HepG2 (cell line): Measurements from ENCODE around the gene WDR54. TPM values are rescaled to one million over a fixed set of nuclear protein-coding genes. Genes with fewer than 3 reads are reported as not detected.

Experiments used
- ATAC-seq: fragments of 200-7000 bp; cut with Tn5 transposase; 3 replicates; pipeline ENCODE4 v1.9.1; 2020; ENCODE audit warnings: mild to moderate bottlenecking, moderate library complexity
- BruUV-seq: library from RNA; stranded (reverse); fragments of 400-500 nt; replicated peaks from 2 replicates; lab custom pipeline; 2021; lab: Mats Ljungman, UMichigan
- CTCF ChIA-PET: fragments of 300-600 bp; formaldehyde crosslinking; extraction: SDS; loops from one replicate; lab custom pipeline; 2021; ENCODE audit warnings: low total read pairs, inconsistent platforms, low intra/inter-chr PET ratio; lab: Yijun Ruan, JAX
- POLR2A ChIA-PET: fragments of 350-600 bp; sonication (Branson Sonifier 250); formaldehyde crosslinking; loops from one replicate; lab custom pipeline; 2020; ENCODE audit warnings: antibody characterized with exemption, inconsistent platforms; lab: Yijun Ruan, JAX
- DNase-seq: peaks from one replicate; pipeline ENCODE4 v3.0.0-alpha.2; 2015; ENCODE audit warnings: low spot score
- FAIRE-seq: peaks from 3 replicates; lab custom pipeline; 2011; peaks lifted over from hg19 to GRCh38; lab: Jason Lieb, UNC
- H2AFZ ChIP-seq: one replicate; pipeline ENCODE4 v1.6.1; 2011; ENCODE audit warnings: low read length, inconsistent platforms
- H3K27ac ChIP-seq: fragments of 300-600 bp; 3 replicates; pipeline ENCODE4 v1.8.0; 2011; ENCODE audit warnings: mixed run types, mild to moderate bottlenecking, mixed read lengths, low read length, inconsistent platforms; ENCODE audit not compliant: insufficient read depth; ENCODE audit errors: extremely low read length
- H3K27me3 ChIP-seq, 2 experiments: fragments of 200-600 bp in 1 of 2; 2 replicates in 1 of 2; 3 replicates in 1 of 2; pipeline versions ENCODE4 v1.6.0 to v1.8.0; 2011; ENCODE audit warnings: low read length in 2 of 2, mild to moderate bottlenecking in 2 of 2, moderate library complexity in 2 of 2, inconsistent platforms in 1 of 2; ENCODE audit not compliant: insufficient read depth in 2 of 2, control insufficient read depth in 1 of 2
- H3K36me3 ChIP-seq, 2 experiments: fragments of 200-600 bp in 1 of 2; replicated peaks in 1 of 2; 2 replicates in 1 of 2; 3 replicates in 1 of 2; pipeline versions ENCODE4 v1.5.1 to v1.8.0; 2011; ENCODE audit warnings: low read length in 2 of 2, inconsistent platforms in 1 of 2; ENCODE audit not compliant: insufficient read depth in 2 of 2, control insufficient read depth in 1 of 2
- H3K4me1 ChIP-seq: 2 replicates; pipeline ENCODE4 v1.5.1; 2012; ENCODE audit warnings: low read length, inconsistent platforms; ENCODE audit not compliant: insufficient read depth
- H3K4me2 ChIP-seq: 2 replicates; pipeline ENCODE4 v1.6.0; 2011; ENCODE audit warnings: low read depth, low read length, inconsistent platforms
- H3K4me3 ChIP-seq, 3 experiments: fragments of 200-600 bp in 1 of 3; sonication (generic), shearing (Covaris generic) in 1 of 3; replicated peaks in 1 of 3; 2 replicates each; pipeline ENCODE4 v1.5.1; 2011 to 2016; ENCODE audit warnings: low read length in 3 of 3, inconsistent platforms in 2 of 3, low read depth in 2 of 3, mild to moderate bottlenecking in 2 of 3, control low read depth in 1 of 3, mixed read lengths in 1 of 3; ENCODE audit not compliant: insufficient read depth in 1 of 3
- H3K79me2 ChIP-seq: one replicate; pipeline ENCODE4 v1.6.1; 2011; ENCODE audit warnings: low read length, inconsistent platforms; ENCODE audit not compliant: insufficient read depth
- H3K9ac ChIP-seq: 2 replicates; pipeline ENCODE4 v1.6.0; 2011; ENCODE audit warnings: mild to moderate bottlenecking, low read depth, low read length, inconsistent platforms; ENCODE audit not compliant: insufficient read depth
- H3K9me3 ChIP-seq: 2 replicates; pipeline ENCODE4 v1.5.1; 2012; ENCODE audit warnings: mild to moderate bottlenecking, low read length
- H4K20me1 ChIP-seq: 2 replicates; pipeline ENCODE4 v1.6.0; 2011; ENCODE audit warnings: inconsistent platforms, mild to moderate bottlenecking, low read length, moderate library complexity; ENCODE audit not compliant: insufficient read depth
- AGO1 ChIP-seq: fragments of 200-400 bp; formaldehyde crosslinking; IDR thresholded peaks from 2 replicates; pipeline ENCODE4 v1.6.1; 2017; ENCODE audit warnings: mild to moderate bottlenecking, low read depth, low read length, moderate library complexity; ENCODE audit not compliant: poor library complexity, severe bottlenecking
- AGO2 ChIP-seq: fragments of 200-400 bp; formaldehyde crosslinking; optimal IDR thresholded peaks from 2 replicates; pipeline ENCODE3; 2017; ENCODE audit warnings: mild to moderate bottlenecking, low read depth, low read length, moderate library complexity
- ARID2 ChIP-seq: sonication (generic); formaldehyde crosslinking; IDR thresholded peaks from 2 replicates; pipeline ENCODE4 v1.8.1; 2022; ENCODE audit warnings: mild to moderate bottlenecking, missing genetic modification reagents, borderline replicate concordance
- CCAR2 ChIP-seq: fragments of 200-400 bp; formaldehyde crosslinking; optimal IDR thresholded peaks from 2 replicates; pipeline ENCODE3; 2018; ENCODE audit warnings: low read depth, mild to moderate bottlenecking, low read length, moderate library complexity
- CENPT ChIP-seq: sonication (generic); formaldehyde crosslinking; IDR thresholded peaks from 2 replicates; pipeline ENCODE4 v1.8.0; 2022; ENCODE audit warnings: low read depth, mild to moderate bottlenecking, moderate library complexity, missing genetic modification reagents
- ETV5 ChIP-seq: IDR thresholded peaks from 2 replicates; pipeline ENCODE4 v1.6.1; 2018; ENCODE audit warnings: missing biosample characterization, missing genetic modification reagents, inconsistent platforms, borderline replicate concordance
- MBD4 ChIP-seq: IDR thresholded peaks from 2 replicates; pipeline ENCODE4 v1.6.1; 2012; ENCODE audit warnings: low read length, inconsistent platforms, borderline replicate concordance
- NFYC ChIP-seq: IDR thresholded peaks from 2 replicates; pipeline ENCODE4 v1.6.1; 2016; ENCODE audit warnings: missing genetic modification reagents, missing compliant biosample characterization
- POLR2A ChIP-seq, 2 experiments: IDR thresholded peaks; 2 replicates each; pipeline ENCODE4 v1.6.1; 2011; ENCODE audit warnings: low read depth in 2 of 2, low read length in 2 of 2, mild to moderate bottlenecking in 1 of 2, moderate library complexity in 1 of 2; ENCODE audit not compliant: insufficient read depth in 1 of 2
- REPIN1 ChIP-seq: sonication (generic); formaldehyde crosslinking; IDR thresholded peaks from 2 replicates; pipeline ENCODE4 v1.8.0; 2022; ENCODE audit warnings: missing genetic modification reagents, low read depth, mild to moderate bottlenecking, borderline replicate concordance
- SCMH1 ChIP-seq: sonication (generic); formaldehyde crosslinking; IDR thresholded peaks from 2 replicates; pipeline ENCODE4 v1.9.0; 2021; ENCODE audit warnings: missing genetic modification reagents, mild to moderate bottlenecking, borderline replicate concordance
- TMF1 ChIP-seq: sonication (generic); formaldehyde crosslinking; IDR thresholded peaks from 2 replicates; pipeline ENCODE4 v1.8.1; 2022; ENCODE audit warnings: low read depth, missing genetic modification reagents
- TOPORS ChIP-seq: sonication (generic); formaldehyde crosslinking; IDR thresholded peaks from 2 replicates; pipeline ENCODE4 v1.8.0; 2023; ENCODE audit warnings: mild to moderate bottlenecking, missing genetic modification reagents
- ZBTB4 ChIP-seq: sonication (generic); formaldehyde crosslinking; IDR thresholded peaks from 2 replicates; pipeline ENCODE4 v1.4.0; 2020; ENCODE audit warnings: missing genetic modification reagents, mild to moderate bottlenecking, borderline replicate concordance
- ZNF563 ChIP-seq: sonication (generic); formaldehyde crosslinking; IDR thresholded peaks from 2 replicates; pipeline ENCODE4 v1.8.0; 2022; ENCODE audit warnings: mild to moderate bottlenecking, moderate library complexity, missing genetic modification reagents
- ZNF605 ChIP-seq: sonication (generic); formaldehyde crosslinking; IDR thresholded peaks from 2 replicates; pipeline ENCODE4 v1.8.0; 2022; ENCODE audit warnings: mild to moderate bottlenecking, missing genetic modification reagents
- ZNF629 ChIP-seq: sonication (generic); formaldehyde crosslinking; conservative IDR thresholded peaks from 2 replicates; pipeline ENCODE4 v1.5.0; 2020; ENCODE audit warnings: missing genetic modification reagents
- ZNF724P ChIP-seq: sonication (generic); formaldehyde crosslinking; IDR thresholded peaks from 2 replicates; pipeline ENCODE4 v1.8.0; 2022; ENCODE audit warnings: missing genetic modification reagents, borderline replicate concordance
- ZNF816 ChIP-seq: sonication (generic); formaldehyde crosslinking; IDR thresholded peaks from 2 replicates; pipeline ENCODE4 v1.8.0; 2022; ENCODE audit warnings: missing genetic modification reagents, mild to moderate bottlenecking, borderline replicate concordance
- WGBS: methylation state at CpG from one replicate; pipeline ENCODE4 v1.1.6; 2017; ENCODE audit warnings: low lambda C conversion rate; 5-methylcytosine and 5-hydroxymethylcytosine counted together
- in situ Hi-C: cut with HindIII; loops from 2 replicates; pipeline ENCODE4 v1.10.0; 2017; ENCODE audit warnings: low pct_unique_long_range_greater_than_20kb; ENCODE audit not compliant: extremely low pct_ligation_motif_present
- intact Hi-C: fragments of 100-400 bp; cut with micrococcal nuclease; formaldehyde crosslinking; loops from one replicate; pipeline ENCODE4 v1.10.0; 2022; ENCODE audit not compliant: unreplicated experiment
- polyA plus RNA-seq, 8 experiments: library from polyadenylated mRNA; depleted of rRNA in 3 of 8; stranded (reverse) in 7 of 8; unstranded in 1 of 8; fragments of >200 nt; fragmentation: Illumina TruSeq in 4 of 8; extraction: Trizol in 4 of 8; gene quantifications; 2 replicates each; pipeline versions ENCODE4 v1.2.1 to v1.2.3, GENCODE V29; 2011 to 2016; ENCODE audit warnings: low read depth in 4 of 8, missing spikeins in 1 of 8, mixed read lengths in 1 of 8; ENCODE audit not compliant: insufficient read depth in 1 of 8
- total RNA-seq, 5 experiments: library from RNA; depleted of rRNA; stranded (reverse); fragments of >200 nt; fragmentation: Illumina TruSeq; extraction: Trizol; gene quantifications; 2 replicates each; pipeline ENCODE4 v1.2.3, GENCODE V29; 2016; ENCODE audit warnings: low read depth in 1 of 5
- TF ChIP-seq, protein P1 (sequence below): IDR thresholded peaks from 2 replicates; pipeline ENCODE4 v1.6.1; 2012; ENCODE audit warnings: inconsistent platforms

WDR54 gene
- total and polyA plus RNA-seq, 2 of the 13 experiments (the other 11 are each of a cell fraction or from before 2014, with no cell fraction given): 2.0 to 17.3 TPM

DNA sequence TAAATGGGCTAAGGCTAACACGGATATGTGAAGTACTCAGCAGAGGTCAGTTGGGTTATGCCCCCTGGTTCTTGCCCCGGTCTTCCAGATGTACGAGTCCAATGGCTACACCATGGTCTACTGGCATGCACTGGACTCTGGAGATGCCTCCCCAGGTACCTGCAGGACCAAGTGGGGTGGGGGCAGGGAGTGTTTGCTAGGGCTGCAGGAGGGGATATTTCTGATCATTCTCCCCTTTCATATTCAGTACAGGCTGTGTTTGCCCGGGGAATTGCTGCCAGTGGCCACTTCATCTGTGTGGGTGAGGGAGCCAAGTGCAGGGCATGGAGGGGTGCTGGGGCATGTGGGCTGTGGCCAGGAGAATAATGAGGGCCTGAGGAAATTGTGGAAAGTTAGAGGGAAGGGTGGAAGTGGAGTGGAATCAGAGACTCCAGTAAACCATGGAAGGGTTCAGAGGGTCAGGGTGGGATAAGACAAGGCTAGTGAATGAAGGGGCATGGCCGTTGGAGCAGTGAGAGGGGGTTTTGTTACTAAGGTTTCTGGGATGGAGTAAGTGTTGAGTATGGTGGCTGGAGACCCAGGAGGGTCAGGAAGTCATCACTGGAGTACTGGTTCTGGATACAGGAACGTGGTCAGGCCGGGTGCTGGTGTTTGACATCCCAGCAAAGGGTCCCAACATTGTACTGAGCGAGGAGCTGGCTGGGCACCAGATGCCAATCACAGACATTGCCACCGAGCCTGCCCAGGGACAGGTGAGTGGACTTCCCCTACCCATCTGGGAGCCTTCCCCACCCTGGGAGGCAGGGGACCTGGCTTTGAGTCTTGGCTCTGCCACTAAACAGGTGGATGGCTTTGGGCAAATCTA, 1.9 kb downstream of the WDR54 start:
- Histone ChIP-seq H2AFZ (no peak overlapping the region), H3K4me1 (peaks cover 74% of the 10 kb centered on the region), H3K4me2 (no peak overlapping the region), H3K27ac (no peak overlapping the region), H3K27me3 (peaks cover 0 to 7% of the 10 kb centered on the region in 2 experiments; a peak in 1 of 5 replicates), H4K20me1 (peaks cover 15% of the 10 kb centered on the region; the same call in 1 of the 2 replicates), H3K9me3 (no peaks in the 10 kb centered on the region), H3K9ac (no peak overlapping the region), H3K36me3 (peaks cover 15 to 37% of the 10 kb centered on the region in 2 experiments), H3K4me3 (no peak overlapping the region), H3K79me2 (no peaks in the 10 kb centered on the region)
- intact Hi-C loops: loop anchor here (2.0 kb wide), 1 partner anchor 41 kb away; the partner anchor contains the start of gene MOGS
- ATAC-seq (no peak), DNase-seq (no peak), FAIRE-seq (no peak)
- in situ Hi-C loops: no loop called here
- BruUV-seq: no TSS peak
- WGBS: 84% methylated on average over 9 of the region's 9 CpGs
- CTCF ChIA-PET: no interaction called here
- POLR2A ChIA-PET: interaction anchor here (1.2 to 9.5 kb wide), 6 partner anchors 10 to 36 kb away, joined by 3 to 272 read pairs (median 9); partner anchors contain the start of genes RTKN and WBP1
- TF ChIP-seq ZBTB4 (CRISPR knock-in tag): 0 out of 2 replicates have a peak, but pooled peaks have one; percentile 24
- TF ChIP-seq, protein P1, sequence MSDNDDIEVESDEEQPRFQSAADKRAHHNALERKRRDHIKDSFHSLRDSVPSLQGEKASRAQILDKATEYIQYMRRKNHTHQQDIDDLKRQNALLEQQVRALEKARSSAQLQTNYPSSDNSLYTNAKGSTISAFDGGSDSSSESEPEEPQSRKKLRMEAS: 0 out of 2 replicates have a peak, but pooled peaks have one; percentile 7
- peak in 1 of 2 experiments; percentile 43; a peak in 3 of 4 replicates for TF ChIP-seq POLR2A (IDR thresholded peaks at IDR 0.05; ENCODE audit: insufficient read depth in 1 of 2, low read depth in 2 of 2, low read length in 2 of 2)
- peak; percentile 21; the same call in 1 of the 2 replicates for TF ChIP-seq MBD4
- 0 out of 2 replicates have a peak, but pooled peaks have one; percentile 68 for TF ChIP-seq CENPT (CRISPR knock-in tag)
- peak; percentile 57; the same call in 1 of the 2 replicates for TF ChIP-seq TMF1
- 0 out of 2 replicates have a peak, but pooled peaks have one; percentile 28 for TF ChIP-seq ZNF563 (CRISPR knock-in tag)
- no peak for TF ChIP-seq ETV5
- peak; percentile 81 for TF ChIP-seq CCAR2
- TF ChIP-seq ZNF629 (CRISPR knock-in tag): 0 out of 2 replicates have a peak, but pooled peaks have one; percentile 25
- TF ChIP-seq REPIN1: peak; percentile 28; the same call in 1 of the 2 replicates
- peak; percentile 25; the same call in 1 of the 2 replicates for TF ChIP-seq ARID2 (CRISPR knock-in tag)
- TF ChIP-seq NFYC (CRISPR knock-in tag): 0 out of 2 replicates have a peak, but pooled peaks have one; percentile 10
- TF ChIP-seq ZNF724P: peak; percentile 65; the same call in 1 of the 2 replicates
- TF ChIP-seq AGO2: peak; percentile 96
- 0 out of 2 replicates have a peak, but pooled peaks have one; percentile 1 for TF ChIP-seq ZNF816 (CRISPR knock-in tag)
- no peak for TF ChIP-seq SCMH1 (CRISPR knock-in tag)
- TF ChIP-seq AGO1: peak; percentile 95
- 0 out of 2 replicates have a peak, but pooled peaks have one; percentile 2 for TF ChIP-seq TOPORS (CRISPR knock-in tag)
- TF ChIP-seq ZNF605: no peak
